ENCODE results near the gene SYT17.
A peak's percentile ranks its signal among the peaks of the same experiment; 100 is the strongest.

SYT17 gene

GRCh38 chr16:19286827-19287226 lies 118.8 kb downstream of the SYT17 start:
- DNase-seq (ENCODE audit: low read depth in 2 of 2): no peak
- no peak overlapping the region for H3K4me3 ChIP-seq (replicated peaks in 1 of 2; ENCODE audit: low read depth in 2 of 2, low read length in 2 of 2)
- TF ChIP-seq CTCF (IDR thresholded peaks at IDR 0.05; ENCODE audit: low read depth, low read length): no peak

GRCh38 chr16:19287241-19287640 lies 119.2 kb downstream of the SYT17 start:
- no peak for TF ChIP-seq CTCF (IDR thresholded peaks at IDR 0.05; ENCODE audit: low read depth, low read length)
- no peak overlapping the region for H3K4me3 ChIP-seq (replicated peaks in 1 of 2; ENCODE audit: low read depth in 2 of 2, low read length in 2 of 2)
- DNase-seq (ENCODE audit: low read depth in 2 of 2): no peak

GRCh38 chr16:19288872-19289799 lies 121.1 kb downstream of the SYT17 start:
- no peak overlapping the region for H3K4me3 ChIP-seq (replicated peaks in 1 of 2; ENCODE audit: low read depth in 2 of 2, low read length in 2 of 2)
- no peak for TF ChIP-seq CTCF (IDR thresholded peaks at IDR 0.05; ENCODE audit: low read depth, low read length)
- DNase-seq (ENCODE audit: low read depth in 2 of 2): no peak

- no peak for TF ChIP-seq CTCF (IDR thresholded peaks at IDR 0.05; ENCODE audit: low read depth, low read length)
- no peak overlapping the region for H3K4me3 ChIP-seq (replicated peaks in 1 of 2; ENCODE audit: low read depth in 2 of 2, low read length in 2 of 2)
- no peak for DNase-seq (ENCODE audit: low read depth in 2 of 2)
Measured at GRCh38 chr16:19289811-19290485, 121.9 kb downstream of the SYT17 start.

GRCh38 chr16:19290860-19291259 lies 122.8 kb downstream of the SYT17 start:
- TF ChIP-seq CTCF (IDR thresholded peaks at IDR 0.05; ENCODE audit: low read depth, low read length): no peak
- H3K4me3 ChIP-seq (replicated peaks in 1 of 2; ENCODE audit: low read depth in 2 of 2, low read length in 2 of 2): no peak overlapping the region
- DNase-seq (ENCODE audit: low read depth in 2 of 2): no peak

- TF ChIP-seq CTCF (IDR thresholded peaks at IDR 0.05; ENCODE audit: low read depth, low read length): no peak
- H3K4me3 ChIP-seq (replicated peaks in 1 of 2; ENCODE audit: low read depth in 2 of 2, low read length in 2 of 2): no peak overlapping the region
- DNase-seq (ENCODE audit: low read depth in 2 of 2): peak; percentile 2 to 3
Measured at GRCh38 chr16:19291475-19291874, 123.4 kb downstream of the SYT17 start.
